ENCODE measurements around the gene HSPB2. TPM values are rescaled to one million over a fixed set of nuclear protein-coding genes. Genes with fewer than 3 reads are reported as not detected.

The HSPB2 gene, protein sequence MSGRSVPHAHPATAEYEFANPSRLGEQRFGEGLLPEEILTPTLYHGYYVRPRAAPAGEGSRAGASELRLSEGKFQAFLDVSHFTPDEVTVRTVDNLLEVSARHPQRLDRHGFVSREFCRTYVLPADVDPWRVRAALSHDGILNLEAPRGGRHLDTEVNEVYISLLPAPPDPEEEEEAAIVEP
- polyA plus RNA-seq (2013) = not detected

DNA sequence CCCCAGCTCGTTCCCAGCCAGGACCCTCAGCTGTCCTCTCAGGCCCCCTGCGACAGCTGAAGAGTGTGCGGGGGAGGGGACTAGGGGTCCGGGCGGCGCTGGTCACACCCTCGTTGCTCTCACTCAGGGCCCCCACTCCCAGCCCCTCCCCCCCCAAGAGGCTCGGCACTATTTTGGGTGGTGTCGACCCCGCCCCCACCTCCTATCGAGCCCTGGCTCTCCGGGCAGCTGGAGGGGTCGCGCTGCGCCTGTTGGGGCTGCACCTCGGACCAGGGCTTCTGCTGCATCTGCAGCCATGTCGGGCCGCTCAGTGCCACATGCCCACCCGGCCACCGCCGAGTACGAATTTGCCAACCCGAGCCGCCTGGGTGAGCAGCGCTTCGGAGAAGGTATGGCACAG lies at the start of gene HSPB2:
HSPB2 (plus strand) TSS at position 200 of the 400 bp plus-strand sequence; CDS start at position 296, 96 bp downstream.
- DNase-seq = no peak
- peak within 1 kb of the TSS in 1 of 7 experiments; percentile 19 for H3K4me3 ChIP-seq (ENCODE audit: control insufficient read depth in 1 of 7, extremely low read depth in 1 of 7, insufficient read depth in 4 of 7, low read depth in 2 of 7, low read length in 6 of 7)
- H3K27me3 ChIP-seq (replicated peaks in 2 of 5; ENCODE audit: control insufficient read depth in 4 of 5, insufficient read depth in 5 of 5, low read length in 4 of 5) = peaks cover 16 to 59% (median 31%) of the 10 kb centered on the region in 5 experiments
- no peaks in the 10 kb centered on the region for H3K9me3 ChIP-seq (ENCODE audit: control extremely low read depth in 1 of 5, control insufficient read depth in 4 of 5, insufficient read depth in 2 of 5, low read depth in 1 of 5, low read length in 4 of 5)
- WGBS (ENCODE audit: insufficient coverage) = 8% methylated on average over 9 of the region's 26 CpGs
- CTCF ChIA-PET = interaction anchor here (0.6 to 0.7 kb wide), 2 partner anchors 16 to 71 kb away, joined by 3 to 4 read pairs; no protein-coding TSS in a partner anchor
- no peak within 1 kb of the TSS for H3K27ac ChIP-seq (ENCODE audit: insufficient read depth in 1 of 2, low read depth in 1 of 2, low read length in 2 of 2, poor library complexity in 1 of 2, severe bottlenecking in 2 of 2)
- POLR2A ChIA-PET = interaction anchor here (1.2 kb wide), 1 partner anchor 14 kb away, joined by 4 read pairs; no protein-coding TSS in a partner anchor
- H3K36me3 ChIP-seq (ENCODE audit: control insufficient read depth in 4 of 4, insufficient read depth in 4 of 4, low read length in 3 of 4) = no peaks in the 10 kb centered on the region
- H3K4me1 ChIP-seq (ENCODE audit: control extremely low read depth in 1 of 4, control insufficient read depth in 4 of 4, insufficient read depth in 4 of 4, low read length in 3 of 4) = no peaks in the 10 kb centered on the region

DNA sequence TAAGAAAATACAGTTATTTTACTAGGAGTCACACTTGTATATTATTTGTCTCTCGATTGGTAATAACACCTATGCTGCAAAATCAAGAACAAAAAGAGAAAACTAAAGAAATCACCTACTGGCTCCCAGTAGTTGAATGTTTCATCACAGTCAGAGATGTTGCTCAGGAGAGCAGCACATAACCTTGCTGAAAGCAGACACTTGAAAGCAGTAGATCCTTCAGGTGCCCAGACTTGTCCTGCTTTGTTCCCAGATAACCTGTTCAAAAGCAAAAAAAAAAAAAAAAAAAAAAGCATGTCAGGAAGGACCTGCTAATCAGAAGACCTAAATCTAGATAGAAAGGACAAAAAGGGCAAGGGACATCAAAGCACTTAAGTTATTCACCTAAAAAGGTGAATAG lies 42.4 kb upstream of the HSPB2 start:
- H3K27me3 ChIP-seq (replicated peaks in 2 of 5; ENCODE audit: control insufficient read depth in 4 of 5, insufficient read depth in 5 of 5, low read length in 4 of 5) = no peaks in the 10 kb centered on the region
- no peak for DNase-seq
- no peaks in the 10 kb centered on the region for H3K9me3 ChIP-seq (ENCODE audit: control extremely low read depth in 1 of 5, control insufficient read depth in 4 of 5, insufficient read depth in 2 of 5, low read depth in 1 of 5, low read length in 4 of 5)
- POLR2A ChIA-PET = interaction anchor here (1.2 kb wide), 1 partner anchor 57 kb away, joined by 3 read pairs; no protein-coding TSS in a partner anchor
- WGBS (ENCODE audit: insufficient coverage) = no CpG with 5 or more reads among the region's 1 CpG
- H3K36me3 ChIP-seq (ENCODE audit: control insufficient read depth in 4 of 4, insufficient read depth in 4 of 4, low read length in 3 of 4) = peaks cover 12 to 32% (median 21%) of the 10 kb centered on the region in 4 experiments
- CTCF ChIA-PET = interaction anchor here (1.1 to 2.6 kb wide), 2 partner anchors 15 to 65 kb away, joined by 3 to 8 read pairs; no protein-coding TSS in a partner anchor
- H3K4me1 ChIP-seq (ENCODE audit: control extremely low read depth in 1 of 4, control insufficient read depth in 4 of 4, insufficient read depth in 4 of 4, low read length in 3 of 4) = peaks cover 3 to 15% (median 11%) of the 10 kb centered on the region in 4 experiments
- H3K27ac ChIP-seq (ENCODE audit: insufficient read depth in 1 of 2, low read depth in 1 of 2, low read length in 2 of 2, poor library complexity in 1 of 2, severe bottlenecking in 2 of 2) = peak overlapping the region in 1 of 2 experiments; percentile 86
- H3K4me3 ChIP-seq (ENCODE audit: control insufficient read depth in 1 of 7, extremely low read depth in 1 of 7, insufficient read depth in 4 of 7, low read depth in 2 of 7, low read length in 6 of 7) = peak overlapping the region in 2 of 7 experiments; percentile 91 to 94

GRCh38 chr11:111870522-111870885 lies 42.0 kb upstream of the HSPB2 start:
- Histone ChIP-seq H3K9me3 (ENCODE audit: control extremely low read depth in 1 of 5, control insufficient read depth in 4 of 5, insufficient read depth in 2 of 5, low read depth in 1 of 5, low read length in 4 of 5) (no peaks in the 10 kb centered on the region), H3K27me3 (replicated peaks in 2 of 5; ENCODE audit: control insufficient read depth in 4 of 5, insufficient read depth in 5 of 5, low read length in 4 of 5) (no peaks in the 10 kb centered on the region), H3K4me3 (ENCODE audit: control insufficient read depth in 1 of 7, extremely low read depth in 1 of 7, insufficient read depth in 4 of 7, low read depth in 2 of 7, low read length in 6 of 7) (peak overlapping the region; percentile 84 to 98 (median 90)), H3K4me1 (ENCODE audit: control extremely low read depth in 1 of 4, control insufficient read depth in 4 of 4, insufficient read depth in 4 of 4, low read length in 3 of 4) (peaks cover 3 to 15% (median 11%) of the 10 kb centered on the region in 4 experiments), H3K27ac (ENCODE audit: insufficient read depth in 1 of 2, low read depth in 1 of 2, low read length in 2 of 2, poor library complexity in 1 of 2, severe bottlenecking in 2 of 2) (peak overlapping the region; percentile 71 to 86), H3K36me3 (ENCODE audit: control insufficient read depth in 4 of 4, insufficient read depth in 4 of 4, low read length in 3 of 4) (peaks cover 14 to 33% (median 21%) of the 10 kb centered on the region in 4 experiments)
- peak; percentile 6 to 57 (median 53) for DNase-seq
- CTCF ChIA-PET = interaction anchor here (0.9 to 2.6 kb wide), 4 partner anchors 13 to 111 kb away, joined by 3 to 8 read pairs (median 6); no protein-coding TSS in a partner anchor
- POLR2A ChIA-PET = interaction anchor here (1.2 kb wide), 1 partner anchor 56 kb away, joined by 3 read pairs; no protein-coding TSS in a partner anchor

GRCh38 chr11:111870886-111871692 lies 41.4 kb upstream of the HSPB2 start, which contains the start of gene ALG9:
ALG9 (minus strand) TSS chr11:111871581; CDS start chr11:111871482, 99 bp downstream.
- peaks cover 3 to 15% (median 11%) of the 10 kb centered on the region in 4 experiments for H3K4me1 ChIP-seq (ENCODE audit: control extremely low read depth in 1 of 4, control insufficient read depth in 4 of 4, insufficient read depth in 4 of 4, low read length in 3 of 4)
- peak; percentile 90 to 95 (median 91) for DNase-seq
- H3K27ac ChIP-seq (ENCODE audit: insufficient read depth in 1 of 2, low read depth in 1 of 2, low read length in 2 of 2, poor library complexity in 1 of 2, severe bottlenecking in 2 of 2) = peak within 1 kb of the TSS; percentile 71 to 86
- H3K9me3 ChIP-seq (ENCODE audit: control extremely low read depth in 1 of 5, control insufficient read depth in 4 of 5, insufficient read depth in 2 of 5, low read depth in 1 of 5, low read length in 4 of 5) = no peaks in the 10 kb centered on the region
- H3K4me3 ChIP-seq (ENCODE audit: control insufficient read depth in 1 of 7, extremely low read depth in 1 of 7, insufficient read depth in 4 of 7, low read depth in 2 of 7, low read length in 6 of 7) = peak within 1 kb of the TSS; percentile 84 to 98 (median 90)
- H3K27me3 ChIP-seq (replicated peaks in 2 of 5; ENCODE audit: control insufficient read depth in 4 of 5, insufficient read depth in 5 of 5, low read length in 4 of 5) = no peaks in the 10 kb centered on the region
- under 1% methylated on average over 49 of the region's 51 CpGs for WGBS (ENCODE audit: insufficient coverage)
- peaks cover 15 to 35% (median 21%) of the 10 kb centered on the region in 4 experiments for H3K36me3 ChIP-seq (ENCODE audit: control insufficient read depth in 4 of 4, insufficient read depth in 4 of 4, low read length in 3 of 4)
- ChIA-PET POLR2A (interaction anchor here (1.2 kb wide), 1 partner anchor 56 kb away, joined by 3 read pairs; no protein-coding TSS in a partner anchor), CTCF (interaction anchor here (0.7 to 2.6 kb wide), 11 partner anchors 7 to 143 kb away, joined by 3 to 8 read pairs (median 3); no protein-coding TSS in a partner anchor)

DNA sequence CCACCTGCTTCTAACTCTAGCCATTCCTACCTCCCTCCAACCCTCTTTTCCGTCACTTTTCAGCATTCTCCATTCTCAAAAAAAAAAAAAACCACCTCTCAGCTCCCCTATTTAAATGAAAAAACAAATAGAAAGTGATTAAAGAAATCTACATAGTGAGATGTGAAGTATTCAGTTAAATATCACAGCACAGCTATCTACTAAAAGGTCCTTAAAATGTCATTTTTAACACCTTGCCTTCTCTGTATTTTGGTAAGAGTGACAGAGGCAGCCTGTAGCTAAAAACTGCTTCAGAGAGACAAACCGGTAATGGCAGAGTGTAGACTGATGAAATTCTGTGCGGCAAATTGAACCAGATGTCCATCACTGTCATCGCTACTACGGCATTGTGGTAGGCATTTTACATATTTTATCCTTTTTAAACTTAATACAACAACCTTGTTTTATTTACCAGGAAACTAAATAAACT lies 40.8 kb upstream of the HSPB2 start:
- POLR2A ChIA-PET = no interaction called here
- Histone ChIP-seq H3K9me3 (ENCODE audit: control extremely low read depth in 1 of 5, control insufficient read depth in 4 of 5, insufficient read depth in 2 of 5, low read depth in 1 of 5, low read length in 4 of 5) (no peaks in the 10 kb centered on the region), H3K36me3 (ENCODE audit: control insufficient read depth in 4 of 4, insufficient read depth in 4 of 4, low read length in 3 of 4) (peaks cover 12 to 36% (median 21%) of the 10 kb centered on the region in 4 experiments), H3K4me1 (ENCODE audit: control extremely low read depth in 1 of 4, control insufficient read depth in 4 of 4, insufficient read depth in 4 of 4, low read length in 3 of 4) (peaks cover 3 to 15% (median 11%) of the 10 kb centered on the region in 4 experiments), H3K27me3 (replicated peaks in 2 of 5; ENCODE audit: control insufficient read depth in 4 of 5, insufficient read depth in 5 of 5, low read length in 4 of 5) (no peaks in the 10 kb centered on the region), H3K4me3 (ENCODE audit: control insufficient read depth in 1 of 7, extremely low read depth in 1 of 7, insufficient read depth in 4 of 7, low read depth in 2 of 7, low read length in 6 of 7) (peak overlapping the region; percentile 84 to 98 (median 90)), H3K27ac (ENCODE audit: insufficient read depth in 1 of 2, low read depth in 1 of 2, low read length in 2 of 2, poor library complexity in 1 of 2, severe bottlenecking in 2 of 2) (peak overlapping the region; percentile 71 to 86)
- CTCF ChIA-PET = interaction anchor here (0.6 to 2.6 kb wide), 10 partner anchors 8 to 143 kb away, joined by 3 to 9 read pairs (median 3); no protein-coding TSS in a partner anchor
- DNase-seq = no peak
- WGBS (ENCODE audit: insufficient coverage) = 90% methylated on average over 2 of the region's 5 CpGs

DNA sequence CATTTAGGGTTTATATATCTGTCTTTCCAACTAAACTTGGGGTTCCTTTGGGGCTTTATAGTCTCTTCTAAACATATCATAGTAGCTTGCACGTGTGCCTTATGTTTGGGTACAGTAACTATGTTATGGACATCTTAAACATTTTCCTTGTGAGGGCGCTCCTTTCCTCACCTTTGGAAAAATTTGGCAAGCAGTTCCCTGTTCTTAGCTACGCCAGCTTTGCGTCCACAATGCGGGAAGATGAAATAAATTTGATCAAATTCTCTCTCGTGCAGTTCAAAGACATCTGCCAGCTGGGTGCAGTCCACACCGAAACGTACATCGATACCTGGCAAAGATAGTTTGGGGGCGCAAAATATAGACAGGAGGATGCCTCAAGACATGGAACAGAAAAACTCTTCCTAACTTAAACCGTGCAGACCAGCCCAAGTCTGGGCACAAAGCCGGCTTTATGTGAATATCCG lies 34.1 kb upstream of the HSPB2 start:
- H3K36me3 ChIP-seq (ENCODE audit: control insufficient read depth in 4 of 4, insufficient read depth in 4 of 4, low read length in 3 of 4) = peaks cover 8 to 26% (median 12%) of the 10 kb centered on the region in 4 experiments
- POLR2A ChIA-PET = no interaction called here
- H3K4me3 ChIP-seq (ENCODE audit: control insufficient read depth in 1 of 7, extremely low read depth in 1 of 7, insufficient read depth in 4 of 7, low read depth in 2 of 7, low read length in 6 of 7) = peak overlapping the region; percentile 61 to 98 (median 90)
- CTCF ChIA-PET = interaction anchor here (0.9 to 2.5 kb wide), 7 partner anchors 13 to 104 kb away, joined by 3 to 7 read pairs (median 3); no protein-coding TSS in a partner anchor
- no peaks in the 10 kb centered on the region for H3K27me3 ChIP-seq (replicated peaks in 2 of 5; ENCODE audit: control insufficient read depth in 4 of 5, insufficient read depth in 5 of 5, low read length in 4 of 5)
- H3K4me1 ChIP-seq (ENCODE audit: control extremely low read depth in 1 of 4, control insufficient read depth in 4 of 4, insufficient read depth in 4 of 4, low read length in 3 of 4) = peaks cover 6 to 15% (median 12%) of the 10 kb centered on the region in 4 experiments
- 0% methylated on average over 12 of the region's 13 CpGs for WGBS (ENCODE audit: insufficient coverage)
- no peaks in the 10 kb centered on the region for H3K9me3 ChIP-seq (ENCODE audit: control extremely low read depth in 1 of 5, control insufficient read depth in 4 of 5, insufficient read depth in 2 of 5, low read depth in 1 of 5, low read length in 4 of 5)
- DNase-seq = no peak
- peak overlapping the region; percentile 94 to 98 for H3K27ac ChIP-seq (ENCODE audit: insufficient read depth in 1 of 2, low read depth in 1 of 2, low read length in 2 of 2, poor library complexity in 1 of 2, severe bottlenecking in 2 of 2)
